Uterus (tissue), 2 donors: ENCODE results near the gene LRBA.

ENCODE experiments used
- POLR2A ChIP-seq, 2 donors: fragments of 450-650 bp; IDR thresholded peaks; one replicate each; pipeline ENCODE4 v1.6.1; 2016; ENCODE audit warnings: antibody characterized with exemption in 2 of 2, mild to moderate bottlenecking in 1 of 2, moderate library complexity in 1 of 2
- TF ChIP-seq, protein P1 (sequence below), 4 experiments: fragments of 200-600 bp in 2 of 4; fragments of 450-650 bp in 2 of 4; sonication (generic) in 2 of 4; IDR thresholded peaks; one replicate each; pipeline ENCODE4 v1.5.1; 2016 to 2019; ENCODE audit warnings: antibody characterized with exemption in 4 of 4, mild to moderate bottlenecking in 2 of 4, moderate library complexity in 1 of 4

DNA sequence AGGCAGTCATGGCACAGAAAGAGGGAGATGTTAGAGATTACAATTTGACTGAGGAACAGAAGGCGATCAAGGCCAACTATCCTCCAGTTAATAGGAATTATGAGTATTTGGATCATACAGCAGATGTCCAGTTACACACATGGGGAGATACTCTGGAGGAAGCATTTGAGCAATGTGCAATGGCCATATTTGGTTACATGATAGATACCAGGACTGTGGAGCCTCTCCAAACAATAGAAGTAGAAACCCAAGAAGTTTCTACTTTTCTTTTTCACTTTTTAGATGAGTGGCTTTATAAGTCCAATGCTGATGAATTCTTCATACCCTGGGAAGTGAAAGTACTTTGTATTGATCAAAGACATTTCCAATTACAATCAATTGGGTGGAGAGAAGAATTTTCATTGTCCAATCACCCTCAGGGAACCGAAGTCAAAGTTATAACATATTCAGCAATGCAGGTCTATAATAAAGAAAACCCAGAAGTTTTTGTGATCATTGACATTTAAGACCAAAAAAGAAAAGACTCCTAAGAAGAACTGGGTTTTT is 294.0 kb downstream of the LRBA start:
- TF ChIP-seq, protein P1, sequence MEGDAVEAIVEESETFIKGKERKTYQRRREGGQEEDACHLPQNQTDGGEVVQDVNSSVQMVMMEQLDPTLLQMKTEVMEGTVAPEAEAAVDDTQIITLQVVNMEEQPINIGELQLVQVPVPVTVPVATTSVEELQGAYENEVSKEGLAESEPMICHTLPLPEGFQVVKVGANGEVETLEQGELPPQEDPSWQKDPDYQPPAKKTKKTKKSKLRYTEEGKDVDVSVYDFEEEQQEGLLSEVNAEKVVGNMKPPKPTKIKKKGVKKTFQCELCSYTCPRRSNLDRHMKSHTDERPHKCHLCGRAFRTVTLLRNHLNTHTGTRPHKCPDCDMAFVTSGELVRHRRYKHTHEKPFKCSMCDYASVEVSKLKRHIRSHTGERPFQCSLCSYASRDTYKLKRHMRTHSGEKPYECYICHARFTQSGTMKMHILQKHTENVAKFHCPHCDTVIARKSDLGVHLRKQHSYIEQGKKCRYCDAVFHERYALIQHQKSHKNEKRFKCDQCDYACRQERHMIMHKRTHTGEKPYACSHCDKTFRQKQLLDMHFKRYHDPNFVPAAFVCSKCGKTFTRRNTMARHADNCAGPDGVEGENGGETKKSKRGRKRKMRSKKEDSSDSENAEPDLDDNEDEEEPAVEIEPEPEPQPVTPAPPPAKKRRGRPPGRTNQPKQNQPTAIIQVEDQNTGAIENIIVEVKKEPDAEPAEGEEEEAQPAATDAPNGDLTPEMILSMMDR (IDR thresholded peaks at IDR 0.05), result no peak
- TF ChIP-seq POLR2A (IDR thresholded peaks at IDR 0.05), result no peak
